ENCODE data around the gene ZNF621.
A peak's percentile ranks its signal among the peaks of the same experiment; 100 is the strongest.

The ZNF621 gene

DNA sequence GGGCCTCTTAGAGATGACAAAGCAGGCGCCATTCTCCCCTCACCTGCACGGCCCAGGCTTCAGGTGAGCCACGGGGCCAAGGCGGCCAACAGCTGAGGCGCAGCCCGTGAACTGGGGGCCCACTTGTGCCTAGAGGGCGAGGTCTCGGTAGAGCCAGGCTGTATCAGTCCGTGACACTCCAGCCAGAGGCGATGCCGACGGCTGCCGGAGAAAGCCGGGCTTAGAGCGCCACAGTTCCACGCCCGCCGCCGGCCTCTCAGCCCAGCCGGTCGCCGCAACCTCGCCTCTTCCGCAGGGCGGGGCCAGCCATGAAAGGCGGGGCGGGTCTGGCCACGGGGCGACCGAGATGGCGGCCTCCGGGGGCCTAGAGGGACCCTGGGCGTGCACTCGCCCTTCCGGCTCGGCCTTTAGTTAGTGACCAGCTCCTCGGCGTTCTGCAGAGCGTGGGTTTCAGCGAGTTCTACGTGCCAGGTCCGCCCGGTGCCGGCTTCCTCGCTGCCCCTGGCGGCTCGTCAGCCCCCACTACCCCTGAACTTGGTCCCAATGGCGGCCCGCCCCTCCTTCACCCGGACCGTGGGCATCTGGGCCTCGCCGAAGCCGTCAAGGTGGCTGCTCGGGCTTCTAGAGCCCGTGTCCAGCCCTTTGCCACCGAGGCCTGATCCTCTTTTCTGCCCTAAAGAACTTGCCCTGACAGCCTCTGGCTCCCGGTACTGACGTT, at the start of gene ZNF621:
Gene ZNF621, plus strand, starts transcription at position 393 of the 718 bp plus-strand sequence. CDS start 881 bp downstream, outside the sequence.
- DNase-seq: peak; percentile 49

DNA sequence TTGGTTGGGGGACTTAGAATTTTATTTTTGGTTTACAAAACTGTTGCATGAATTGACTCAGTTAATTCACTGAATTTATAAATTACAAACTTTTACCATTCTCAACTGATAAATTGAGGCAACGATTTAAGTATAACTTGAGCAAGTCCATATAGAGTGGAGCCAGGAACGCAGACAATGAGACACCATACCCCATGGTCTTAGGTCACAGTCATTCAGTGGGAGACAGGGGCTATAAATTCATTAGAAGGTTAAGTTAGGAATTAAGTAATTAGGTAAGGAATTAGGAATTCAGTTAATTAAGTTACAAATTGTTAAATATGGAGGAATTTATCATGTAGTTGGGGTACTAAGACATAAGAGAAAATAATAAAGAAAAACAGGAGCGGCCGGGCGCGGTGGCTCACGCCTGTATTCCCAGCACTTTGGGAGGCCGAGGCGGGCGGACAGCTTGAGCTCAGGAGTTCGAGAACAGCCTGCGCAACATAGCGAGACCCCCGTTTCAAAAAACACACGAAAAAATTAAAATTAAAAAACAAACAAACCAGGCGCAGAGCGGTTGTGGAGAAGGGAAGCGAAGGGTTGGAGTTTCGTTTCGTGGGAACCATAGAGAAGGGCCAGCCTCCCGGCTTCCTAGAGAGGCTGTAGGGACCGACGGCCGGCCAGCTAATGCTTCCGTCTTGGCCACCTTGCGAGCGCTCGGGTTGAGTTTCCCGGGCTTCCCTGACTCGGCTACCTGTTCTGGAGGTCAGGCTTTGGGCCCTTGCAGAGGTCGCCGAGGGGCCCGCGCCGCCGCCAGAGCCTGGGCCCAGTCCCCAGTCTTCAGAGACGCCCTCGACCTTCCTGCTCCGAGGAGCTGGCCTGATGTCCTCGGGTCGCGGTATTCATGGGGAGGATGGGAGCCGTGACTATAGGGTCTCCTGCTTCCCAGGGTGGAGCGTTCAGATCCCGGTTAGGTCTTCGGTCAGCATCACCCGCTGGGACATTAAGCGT, 48.0 kb upstream of the ZNF621 start, which contains the start of gene ZNF619:
Gene ZNF619, plus strand, starts transcription at position 645 of the 993 bp plus-strand sequence. CDS start 858 bp downstream, outside the sequence.
- DNase-seq: peak; percentile 29

DNA sequence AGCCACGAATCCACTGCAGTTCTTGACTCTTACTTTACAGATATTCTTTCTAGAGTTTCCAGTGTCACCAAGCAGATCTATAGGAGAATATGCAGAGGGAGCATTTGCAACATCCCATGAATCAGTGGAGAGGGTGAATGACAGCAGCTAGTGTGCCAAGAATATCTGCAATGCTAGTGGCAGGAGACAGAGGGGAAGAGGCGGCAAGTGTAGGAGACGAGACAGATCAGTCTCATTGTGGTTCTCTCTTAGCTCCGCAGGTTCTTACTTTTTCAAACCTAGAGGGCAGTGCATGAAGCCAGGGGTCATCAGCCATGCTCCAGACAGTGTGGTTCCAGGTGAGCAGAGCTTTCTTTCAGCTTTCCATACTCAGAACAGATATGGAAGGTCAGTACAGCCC, 47.1 kb upstream of the ZNF621 start:
- no peak for DNase-seq

DNA sequence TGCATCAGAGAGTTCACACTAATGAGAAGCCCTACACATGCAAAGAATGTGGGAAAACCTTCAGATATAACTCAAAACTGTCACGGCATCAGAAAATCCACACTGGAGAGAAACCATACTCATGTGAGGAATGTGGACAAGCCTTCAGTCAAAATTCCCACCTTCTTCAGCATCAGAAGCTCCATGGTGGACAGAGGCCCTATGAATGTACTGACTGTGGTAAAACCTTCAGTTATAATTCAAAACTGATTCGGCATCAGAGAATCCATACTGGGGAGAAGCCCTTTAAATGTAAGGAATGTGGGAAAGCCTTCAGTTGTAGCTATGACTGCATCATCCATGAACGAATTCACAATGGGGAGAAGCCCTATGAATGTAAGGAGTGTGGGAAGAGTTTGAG, 37.6 kb upstream of the ZNF621 start:
- DNase-seq: no peak

DNA sequence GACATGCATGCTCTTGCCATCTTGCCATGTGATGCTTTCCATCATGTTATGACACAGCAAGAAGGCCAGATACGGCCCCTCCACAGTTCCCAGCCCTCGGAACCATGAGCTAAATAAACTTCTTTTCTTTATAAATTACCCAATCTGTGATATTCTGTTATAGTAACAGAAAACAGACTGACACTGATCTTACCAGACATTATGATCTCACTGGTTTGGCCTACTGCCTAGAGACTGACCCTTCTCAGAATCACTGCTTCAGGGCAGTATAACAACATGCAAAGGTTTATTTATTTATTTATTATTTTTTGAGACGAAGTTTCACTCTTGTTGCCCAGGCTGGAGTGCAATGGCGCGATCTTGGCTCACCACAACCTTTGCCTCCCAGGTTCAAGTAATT, 33.8 kb upstream of the ZNF621 start:
- no peak for DNase-seq

DNA sequence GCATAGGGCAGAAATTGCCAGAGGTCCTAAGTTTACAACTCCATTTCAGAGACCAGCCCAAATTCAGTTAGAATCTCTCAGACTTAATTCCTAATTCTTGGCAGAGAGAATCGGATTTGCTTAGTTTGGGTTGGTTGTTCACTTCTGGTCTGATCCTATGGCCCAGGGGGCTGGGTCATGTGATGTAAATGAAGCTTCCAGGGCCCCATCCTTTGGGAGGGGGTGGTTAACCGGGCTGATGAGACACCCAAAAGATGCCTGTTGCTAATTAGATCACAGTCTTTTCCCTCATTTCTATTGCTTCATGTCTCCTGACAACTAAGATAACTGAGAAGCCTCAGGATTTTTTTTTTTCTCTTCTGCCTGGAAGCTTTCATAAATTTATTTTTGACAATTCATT, 30.1 kb upstream of the ZNF621 start:
- no peak for DNase-seq

DNA sequence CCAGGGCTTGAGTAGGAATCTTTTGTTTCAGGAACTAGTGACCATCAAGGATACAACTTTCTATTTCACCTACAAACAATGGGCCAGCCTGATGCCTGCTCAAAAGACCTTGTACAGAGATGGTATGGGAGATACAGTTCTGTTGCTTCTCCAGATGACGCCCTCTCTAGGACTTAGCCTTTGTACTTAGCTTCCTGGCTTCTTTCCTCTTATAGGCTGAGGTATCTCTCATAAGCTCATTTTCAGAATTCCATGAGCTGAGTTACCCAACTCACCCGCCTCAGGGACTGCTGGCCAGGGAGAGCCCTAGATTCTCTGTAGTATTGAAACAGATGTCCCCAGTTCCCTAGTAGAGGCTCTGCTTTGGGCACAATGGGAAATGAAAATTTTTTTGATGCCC, 27.5 kb upstream of the ZNF621 start:
- DNase-seq: no peak

DNA sequence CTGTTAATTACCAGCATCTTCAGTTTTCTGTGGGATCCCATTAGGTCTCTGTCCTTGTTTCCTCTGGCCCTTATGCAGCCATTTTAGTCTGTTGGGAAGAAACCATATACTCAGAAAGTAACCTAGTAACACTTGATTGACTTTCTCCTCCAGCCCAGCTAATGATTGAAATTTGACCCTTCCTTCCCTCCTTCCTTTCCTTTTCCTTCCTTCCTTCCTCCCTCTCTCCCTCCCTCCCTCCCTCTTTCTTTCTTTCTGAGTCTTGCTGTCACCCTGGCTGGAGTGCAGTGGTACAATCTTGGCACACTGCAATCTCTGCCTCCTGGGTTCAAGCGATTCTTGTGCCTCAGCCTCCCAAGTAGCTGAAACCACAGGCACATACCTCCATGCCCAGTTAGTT, 24.8 kb upstream of the ZNF621 start:
- no peak for DNase-seq

DNA sequence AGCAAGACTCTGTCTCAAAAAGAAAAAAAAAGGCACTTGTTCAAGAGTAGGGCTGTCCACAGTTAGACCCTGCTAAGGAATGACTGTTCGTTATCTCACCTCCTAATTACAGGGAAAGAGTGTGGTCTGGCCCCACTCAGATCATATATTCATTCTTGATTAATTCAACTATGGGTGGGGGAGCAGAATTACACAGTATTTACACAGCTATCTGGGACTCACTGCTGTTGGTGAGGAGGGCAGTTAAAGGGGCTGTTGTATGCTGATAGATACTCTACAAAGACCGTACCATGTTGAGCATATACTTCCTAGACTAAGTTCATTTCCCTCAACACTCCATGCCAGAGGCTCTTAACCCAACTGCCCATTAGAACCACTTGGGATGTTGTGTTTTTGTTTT, 22.7 kb upstream of the ZNF621 start:
- no peak for DNase-seq

DNA sequence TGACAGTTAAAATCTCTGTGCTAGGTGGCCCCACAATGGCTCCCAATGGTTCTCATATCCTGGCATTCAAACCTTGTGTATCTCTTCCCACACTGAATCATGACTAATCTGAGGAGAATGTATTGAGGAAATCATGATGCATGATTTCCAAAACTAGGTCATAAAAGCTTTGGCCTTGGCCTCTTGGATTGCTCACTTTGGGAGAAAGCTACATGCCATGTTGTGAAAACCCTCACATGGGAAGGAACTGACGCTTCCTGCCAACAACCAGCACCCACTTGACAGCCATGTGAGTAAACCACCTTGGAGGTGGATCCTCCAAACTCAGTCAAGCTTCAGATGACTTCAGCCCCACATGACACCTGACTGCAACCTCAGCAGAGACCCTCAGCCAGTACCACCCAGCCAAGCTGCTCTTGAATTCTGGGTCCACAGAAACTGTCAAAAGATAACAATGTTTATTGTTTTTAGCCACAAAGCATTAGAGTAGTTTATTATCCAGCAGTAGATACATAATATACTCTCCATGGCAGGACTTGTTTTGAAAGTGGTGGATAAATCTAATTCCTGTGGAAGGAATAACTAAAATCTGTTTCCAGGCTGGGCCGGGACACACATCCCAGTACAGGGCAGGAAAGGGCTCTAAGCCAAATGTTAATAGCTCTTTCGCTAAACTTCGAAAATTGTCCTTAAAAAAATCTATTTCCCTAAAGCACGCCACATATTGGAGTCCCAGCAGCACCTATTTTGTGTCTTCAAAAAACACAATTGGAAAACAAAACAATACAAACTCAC, 19.9 kb upstream of the ZNF621 start:
- no peak for DNase-seq

DNA sequence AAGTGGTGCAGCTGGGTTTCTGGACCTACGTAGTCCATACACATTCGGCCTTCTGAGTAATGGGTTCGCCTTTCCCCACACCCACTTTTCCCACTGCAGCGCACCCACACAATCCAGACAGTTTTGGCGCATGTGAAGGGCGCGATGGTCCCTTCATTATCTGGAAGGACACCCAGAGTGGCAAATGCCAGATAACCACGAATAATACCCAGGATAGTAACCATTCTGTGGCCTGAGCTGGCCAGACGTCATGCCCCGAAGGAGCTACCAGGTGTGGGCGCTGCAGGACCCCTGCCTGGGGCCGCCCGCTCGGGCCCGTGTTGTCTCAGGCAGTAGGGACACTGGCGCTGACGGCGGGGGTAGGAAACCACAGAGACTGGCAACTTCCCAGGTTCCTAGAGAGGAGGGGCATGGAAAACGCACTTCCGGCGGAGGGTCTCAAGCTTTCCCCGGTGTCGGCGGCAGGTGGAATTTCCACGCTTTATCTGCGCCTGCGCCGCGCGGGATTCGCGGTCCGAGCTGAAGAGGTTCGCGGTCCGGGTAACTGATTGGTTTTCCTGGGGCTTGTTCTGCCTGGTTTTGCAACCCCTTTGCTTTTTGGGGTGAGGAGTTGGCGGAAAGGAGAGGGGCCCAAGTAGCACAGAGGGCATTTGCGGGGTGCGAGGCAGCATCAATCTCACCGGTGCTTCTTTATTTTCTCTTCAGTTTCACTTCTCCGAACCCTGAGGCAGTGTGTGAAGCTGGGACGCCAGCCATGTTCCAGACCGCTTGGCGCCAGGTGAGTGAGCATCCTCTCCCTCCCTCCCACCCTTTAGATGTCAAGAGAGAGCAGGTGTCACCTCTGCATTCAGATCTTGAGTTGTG, 18.9 kb upstream of the ZNF621 start, which contains the start of gene ZNF620:
Gene ZNF620, plus strand, starts transcription at position 441 of the 864 bp plus-strand sequence. Its CDS starts 314 bp downstream, at position 755.
- DNase-seq: peak; percentile 83

DNA sequence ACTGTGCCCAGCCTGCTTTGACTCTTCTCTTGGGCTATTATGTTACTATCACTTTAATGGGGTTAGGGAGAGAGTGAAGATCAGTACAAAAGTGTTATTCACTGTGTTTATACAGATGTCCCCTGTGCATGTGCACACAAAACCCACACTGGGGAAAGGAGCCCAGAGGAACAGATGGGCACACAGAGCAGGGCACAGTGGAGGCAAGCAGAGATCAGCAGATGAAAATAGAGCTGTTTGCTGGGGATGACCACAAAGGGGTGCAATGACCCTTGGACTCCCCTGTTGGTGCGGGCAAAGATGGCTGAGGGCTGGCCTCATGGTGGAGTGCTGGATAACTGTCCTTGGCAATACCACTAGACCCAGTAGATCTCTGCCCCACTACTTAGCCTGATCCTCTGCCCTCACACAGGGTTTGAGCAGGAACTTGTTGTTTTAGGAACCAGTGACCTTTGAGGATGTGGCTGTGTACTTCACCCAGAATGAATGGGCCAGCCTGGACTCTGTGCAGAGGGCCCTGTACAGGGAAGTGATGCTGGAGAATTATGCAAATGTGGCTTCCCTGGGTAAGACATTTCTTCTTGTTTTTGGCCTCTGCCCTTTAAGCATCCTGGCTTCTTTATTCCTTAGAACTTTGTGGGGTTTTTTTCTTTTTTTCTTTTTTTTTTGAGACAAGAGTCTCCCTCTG, 13.6 kb upstream of the ZNF621 start:
- no peak for DNase-seq

DNA sequence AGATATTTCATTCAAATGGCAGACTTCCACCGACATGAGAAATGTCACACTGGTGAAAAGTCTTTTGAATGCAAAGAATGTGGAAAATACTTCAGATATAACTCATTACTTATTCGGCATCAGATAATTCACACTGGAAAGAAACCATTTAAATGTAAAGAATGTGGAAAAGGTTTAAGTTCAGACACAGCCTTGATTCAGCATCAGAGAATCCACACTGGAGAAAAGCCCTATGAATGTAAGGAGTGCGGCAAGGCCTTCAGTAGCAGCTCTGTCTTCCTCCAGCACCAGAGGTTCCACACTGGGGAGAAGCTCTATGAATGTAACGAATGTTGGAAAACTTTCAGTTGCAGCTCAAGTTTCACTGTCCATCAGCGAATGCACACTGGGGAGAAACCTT, 8.6 kb upstream of the ZNF621 start:
- DNase-seq: no peak

DNA sequence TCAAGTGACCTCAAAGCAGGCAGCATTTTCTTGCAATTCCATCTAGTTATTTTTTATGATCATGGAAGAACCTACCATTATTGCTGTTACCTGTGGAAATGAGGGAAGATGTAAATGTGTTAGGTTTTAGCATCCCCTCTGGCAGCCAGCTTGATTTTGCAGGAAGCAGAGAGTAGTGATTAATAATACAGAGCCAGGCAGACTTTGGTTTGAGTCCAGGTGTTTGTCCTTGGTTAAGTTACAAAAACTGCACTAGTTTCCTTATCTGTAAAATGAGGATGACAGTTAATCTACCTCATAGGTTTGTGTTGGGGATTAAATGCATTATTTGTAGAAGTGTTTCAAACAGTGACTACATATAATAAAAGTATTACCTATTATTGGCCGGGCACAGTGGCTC, 6.7 kb upstream of the ZNF621 start:
- no peak for DNase-seq

DNA sequence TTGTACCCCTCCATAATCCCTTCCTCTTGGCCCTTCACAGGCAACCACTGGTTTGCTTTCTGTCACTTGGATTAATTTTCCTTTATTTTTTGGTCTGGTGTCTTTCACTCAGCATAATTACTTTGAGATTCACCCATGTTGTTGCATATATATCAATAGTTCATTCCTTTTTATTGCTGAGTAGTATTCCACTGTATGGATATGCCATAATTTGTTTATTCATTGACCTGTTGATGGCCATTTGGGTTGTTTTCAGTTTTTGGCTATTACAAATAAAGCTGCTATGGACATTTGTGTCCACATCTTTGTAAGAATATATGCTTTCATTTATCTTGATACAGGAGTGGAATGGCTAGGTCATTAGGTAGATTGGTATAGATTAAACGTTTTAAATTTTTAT, 5.9 kb upstream of the ZNF621 start:
- no peak for DNase-seq

DNA sequence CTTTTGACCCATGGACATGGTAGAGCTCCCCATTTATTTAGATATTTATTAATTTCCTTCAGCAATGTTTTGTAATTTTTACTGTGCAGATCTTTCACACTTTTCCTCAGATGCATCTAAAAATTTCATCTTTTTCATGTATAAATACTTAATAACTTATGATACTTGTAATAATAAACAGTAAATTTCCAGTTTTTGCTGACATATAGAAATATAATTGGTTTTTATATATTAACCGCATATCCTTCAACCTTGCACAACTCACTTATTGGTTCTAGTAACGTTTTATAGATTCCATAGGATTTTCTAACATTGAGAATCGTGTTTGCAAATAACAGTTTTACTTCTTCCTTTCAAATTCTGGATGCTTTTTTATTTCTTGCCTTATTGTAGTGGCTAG, 3.5 kb upstream of the ZNF621 start:
- DNase-seq: no peak

DNA sequence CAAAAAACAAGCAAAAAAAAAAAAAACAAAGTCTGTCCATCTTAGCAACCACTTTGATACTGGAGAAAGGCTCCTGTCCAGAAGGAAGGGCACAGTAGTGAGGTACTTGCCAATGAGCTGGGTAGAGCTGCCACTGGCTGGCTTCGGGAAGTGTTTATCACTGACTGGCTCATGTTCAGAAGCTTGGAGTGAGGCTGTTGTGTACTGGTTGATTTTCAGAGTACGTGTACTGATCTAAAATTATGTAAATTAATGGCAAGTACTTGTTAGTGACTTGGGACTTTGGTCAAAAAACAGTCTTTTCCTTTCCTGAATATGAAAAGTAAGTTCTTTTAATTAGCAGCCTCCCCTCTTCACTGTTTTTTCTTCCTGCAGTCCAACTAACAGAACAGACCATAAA, 979 bp upstream of the ZNF621 start:
- DNase-seq: no peak

DNA sequence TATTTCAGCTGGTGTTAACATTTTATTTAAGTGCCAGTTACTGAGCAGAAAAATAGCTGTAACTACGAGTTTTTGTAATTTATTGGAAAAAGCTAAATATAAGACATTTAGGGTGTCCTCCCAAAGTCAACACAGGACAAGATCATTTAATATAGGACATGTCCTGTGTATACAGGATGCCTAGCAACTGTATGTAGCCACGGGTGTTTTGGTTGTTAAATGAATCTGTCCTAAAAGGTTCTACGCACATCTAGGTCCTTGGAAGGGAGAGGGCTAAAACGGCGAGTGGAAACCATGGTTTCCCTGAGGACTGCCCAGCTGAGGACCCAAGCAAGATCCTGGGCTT, 565 bp upstream of the ZNF621 start:
- peak; percentile 18 for DNase-seq

DNA sequence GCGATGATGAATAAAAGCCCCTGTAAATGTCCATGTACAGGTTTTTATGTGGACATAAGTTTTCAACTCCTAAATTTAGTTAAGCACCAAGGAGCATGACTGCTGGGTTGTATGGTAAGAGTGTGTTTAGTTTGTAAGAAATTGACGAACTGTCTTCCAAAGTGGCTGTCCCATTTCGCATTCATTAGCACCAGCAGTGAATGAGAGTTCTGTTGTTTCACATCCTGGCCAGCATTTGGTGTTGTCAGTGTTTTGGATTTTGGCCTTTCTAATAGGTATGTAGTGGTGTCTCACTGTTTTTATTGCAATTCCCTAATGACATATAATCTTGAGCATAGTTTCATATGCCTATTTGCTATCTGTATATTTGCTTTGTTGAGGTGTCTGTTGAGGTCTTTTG, 3.7 kb downstream of the ZNF621 start:
- no peak for DNase-seq

DNA sequence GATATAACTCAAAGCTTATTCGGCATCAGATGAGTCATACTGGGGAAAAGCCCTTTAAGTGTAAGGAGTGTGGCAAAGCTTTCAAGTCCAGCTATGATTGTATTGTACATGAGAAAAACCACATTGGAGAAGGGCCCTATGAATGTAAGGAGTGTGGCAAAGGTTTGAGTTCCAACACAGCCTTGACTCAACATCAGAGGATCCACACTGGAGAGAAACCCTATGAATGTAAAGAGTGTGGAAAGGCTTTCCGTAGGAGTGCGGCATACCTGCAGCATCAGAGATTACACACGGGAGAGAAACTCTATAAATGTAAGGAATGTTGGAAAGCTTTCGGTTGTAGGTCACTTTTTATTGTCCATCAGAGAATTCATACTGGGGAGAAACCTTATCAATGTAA, 7.5 kb downstream of the ZNF621 start:
- no peak for DNase-seq

DNA sequence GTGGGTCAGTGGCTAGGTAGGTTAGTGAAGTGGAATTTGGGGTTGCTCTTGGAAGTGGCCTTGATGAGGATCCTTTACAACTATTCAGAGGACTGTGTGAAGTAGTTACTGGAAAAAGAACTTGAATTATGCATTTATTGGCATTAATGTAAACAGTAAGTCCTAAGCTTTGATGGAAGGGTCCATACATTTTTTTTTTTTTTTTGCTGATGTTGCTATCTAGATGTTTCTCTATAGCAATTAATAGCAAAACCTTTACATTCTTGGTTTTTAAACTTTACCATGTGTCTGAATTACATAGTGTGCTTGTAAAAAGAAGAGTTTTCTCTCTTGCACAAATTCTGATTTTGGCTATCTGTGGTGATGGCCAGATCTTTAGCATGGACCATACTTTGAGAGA, 9.5 kb downstream of the ZNF621 start:
- no peak for DNase-seq

Measured in COR-L47 (cell line).